Muscle of arm (tissue), 12 donors: ENCODE measurements around the gene STARD3. TPM values are rescaled to one million over a fixed set of nuclear protein-coding genes. Genes with fewer than 3 reads are reported as not detected.
A peak's percentile ranks its signal among the peaks of the same experiment; 100 is the strongest.
"Not testable (repeated sequence)": the region's sequence is repeated elsewhere in the genome, so short reads cannot be mapped to it uniquely, and the experiment has no call there.

ENCODE experiments used
- DNase-seq: peaks from one replicate; pipeline ENCODE4 v3.0.0-alpha.2; 2013
- polyA plus RNA-seq, 12 donors: library from polyadenylated mRNA; unstranded; fragments of 120-200 nt; gene quantifications; one replicate each; pipeline ENCODE4 v1.2.1, GENCODE V29; 2013; ENCODE audit not compliant: insufficient read length in 12 of 12

STARD3 gene
- polyA plus RNA-seq, 12 donors = 27.6 to 38.4 (median 33.3) TPM; not detected in 1

- DNase-seq = peak; percentile 91
Measured at GRCh38 chr17:39687546-39688474, 50.9 kb downstream of the STARD3 start, which contains the start of gene PGAP3. Gene PGAP3, minus strand, starts transcription at chr17:39688057. Its CDS starts 43 bp downstream, at chr17:39688014.

GRCh38 chr17:39688475-39688835 is 51.5 kb downstream of the STARD3 start:
- no peak for DNase-seq

GRCh38 chr17:39688945-39689344 is 52.0 kb downstream of the STARD3 start:
- DNase-seq = no peak

GRCh38 chr17:39694593-39694992 is 57.6 kb downstream of the STARD3 start:
- no peak for DNase-seq

GRCh38 chr17:39695089-39695474 is 58.1 kb downstream of the STARD3 start:
- no peak for DNase-seq

- DNase-seq = no peak
Measured at GRCh38 chr17:39696731-39697130, 59.8 kb downstream of the STARD3 start.

- DNase-seq = no peak
Measured at GRCh38 chr17:39697961-39698360, 61.0 kb downstream of the STARD3 start.

- DNase-seq = not testable (repeated sequence)
Measured at GRCh38 chr17:39699157-39699817, 62.3 kb downstream of the STARD3 start.

- peak; percentile 78 for DNase-seq
Measured at GRCh38 chr17:39699818-39700147, 62.8 kb downstream of the STARD3 start, which contains the start of gene ERBB2. Gene ERBB2, plus strand, starts transcription at chr17:39700064. Its CDS starts 175 bp downstream, at chr17:39700239.

GRCh38 chr17:39700148-39700987 is 63.4 kb downstream of the STARD3 start:
- DNase-seq = peak; percentile 71

GRCh38 chr17:39701012-39701783 is 64.3 kb downstream of the STARD3 start:
- no peak for DNase-seq

GRCh38 chr17:39701784-39702422 is 65.0 kb downstream of the STARD3 start:
- no peak for DNase-seq

- DNase-seq = no peak
Measured at GRCh38 chr17:39702901-39703893, 66.3 kb downstream of the STARD3 start.

- DNase-seq = no peak
Measured at GRCh38 chr17:39703913-39704312, 67.0 kb downstream of the STARD3 start.

- no peak for DNase-seq
Measured at GRCh38 chr17:39704821-39705551, 68.0 kb downstream of the STARD3 start.

- no peak for DNase-seq
Measured at GRCh38 chr17:39705786-39706348, 68.9 kb downstream of the STARD3 start.

GRCh38 chr17:39706383-39706782 is 69.4 kb downstream of the STARD3 start:
- no peak for DNase-seq

- DNase-seq = no peak
Measured at GRCh38 chr17:39706921-39707337, 70.0 kb downstream of the STARD3 start.
